Measurements from ENCODE around the gene WNK1.
"Not testable (repeated sequence)": the region's sequence is repeated elsewhere in the genome, so short reads cannot be mapped to it uniquely, and the experiment has no call there.

WNK1 gene

GRCh38 chr12:912466-913235 is 160.3 kb downstream of the WNK1 start:
- DNase-seq (ENCODE audit: low spot score) = no peak

GRCh38 chr12:913919-914698 is 161.7 kb downstream of the WNK1 start:
- DNase-seq (ENCODE audit: low spot score) = no peak

GRCh38 chr12:915090-915489 is 162.7 kb downstream of the WNK1 start:
- DNase-seq (ENCODE audit: low spot score) = no peak

- peak; percentile 9 for DNase-seq (ENCODE audit: low spot score)
Measured at GRCh38 chr12:916240-916639, 163.9 kb downstream of the WNK1 start.

- no peak for DNase-seq (ENCODE audit: low spot score)
Measured at GRCh38 chr12:916712-917445, 164.5 kb downstream of the WNK1 start.

GRCh38 chr12:920676-921075 is 168.3 kb downstream of the WNK1 start:
- DNase-seq (ENCODE audit: low spot score) = no peak

- DNase-seq (ENCODE audit: low spot score) = no peak
Measured at GRCh38 chr12:922285-922684, 169.9 kb downstream of the WNK1 start.

GRCh38 chr12:926641-927040 is 174.3 kb downstream of the WNK1 start:
- DNase-seq (ENCODE audit: low spot score) = no peak

GRCh38 chr12:931060-931459 is 178.7 kb downstream of the WNK1 start:
- DNase-seq (ENCODE audit: low spot score) = no peak

GRCh38 chr12:931591-931990 is 179.2 kb downstream of the WNK1 start:
- DNase-seq (ENCODE audit: low spot score) = no peak

- DNase-seq (ENCODE audit: low spot score) = not testable (repeated sequence)
Measured at GRCh38 chr12:935891-936290, 183.5 kb downstream of the WNK1 start.

GRCh38 chr12:936377-937345 is 184.3 kb downstream of the WNK1 start:
- DNase-seq (ENCODE audit: low spot score) = no peak

GRCh38 chr12:938810-939209 is 186.4 kb downstream of the WNK1 start:
- no peak for DNase-seq (ENCODE audit: low spot score)

- DNase-seq (ENCODE audit: low spot score) = no peak
Measured at GRCh38 chr12:943051-943450, 190.7 kb downstream of the WNK1 start.

GRCh38 chr12:944211-944610 is 191.8 kb downstream of the WNK1 start:
- no peak for DNase-seq (ENCODE audit: low spot score)

GRCh38 chr12:946212-946611 is 193.8 kb downstream of the WNK1 start:
- DNase-seq (ENCODE audit: low spot score) = no peak

GRCh38 chr12:946631-947030 is 194.3 kb downstream of the WNK1 start:
- no peak for DNase-seq (ENCODE audit: low spot score)

GRCh38 chr12:948238-948637 is 195.9 kb downstream of the WNK1 start:
- no peak for DNase-seq (ENCODE audit: low spot score)

- peak; percentile 98 for DNase-seq (ENCODE audit: low spot score)
Measured at GRCh38 chr12:949453-950191, 197.2 kb downstream of the WNK1 start, which contains the start of gene RAD52. Gene RAD52, minus strand, starts transcription at chr12:949694. Its CDS starts 16,636 bp downstream, at chr12:933058.

- DNase-seq (ENCODE audit: low spot score) = no peak
Measured at GRCh38 chr12:951176-951575, 198.8 kb downstream of the WNK1 start.

- DNase-seq (ENCODE audit: low spot score) = no peak
Measured at GRCh38 chr12:953776-954175, 201.4 kb downstream of the WNK1 start.

Data from CD4-positive, alpha-beta T cell treated with Interleukin-6 at 100 ng/mL for 8 hours (primary cell).